Hepatocyte (in vitro differentiated cells): ENCODE measurements around the gene DNAH6.

ENCODE experiments used
- EZH2phosphoT487 ChIP-seq: fragments of 200-600 bp; sonication (generic); IDR thresholded peaks from one replicate; pipeline ENCODE4 v1.6.1; 2018; ENCODE audit warnings: antibody characterized with exemption, mild to moderate bottlenecking, low read depth, moderate library complexity; ENCODE audit not compliant: unreplicated experiment, severe bottlenecking
- TF ChIP-seq, protein P1 (sequence below): fragments of 200-600 bp; sonication (generic); IDR thresholded peaks from 2 replicates; pipeline ENCODE4 v1.5.1; 2016; ENCODE audit warnings: antibody characterized with exemption, mild to moderate bottlenecking; ENCODE audit not compliant: poor library complexity

DNA sequence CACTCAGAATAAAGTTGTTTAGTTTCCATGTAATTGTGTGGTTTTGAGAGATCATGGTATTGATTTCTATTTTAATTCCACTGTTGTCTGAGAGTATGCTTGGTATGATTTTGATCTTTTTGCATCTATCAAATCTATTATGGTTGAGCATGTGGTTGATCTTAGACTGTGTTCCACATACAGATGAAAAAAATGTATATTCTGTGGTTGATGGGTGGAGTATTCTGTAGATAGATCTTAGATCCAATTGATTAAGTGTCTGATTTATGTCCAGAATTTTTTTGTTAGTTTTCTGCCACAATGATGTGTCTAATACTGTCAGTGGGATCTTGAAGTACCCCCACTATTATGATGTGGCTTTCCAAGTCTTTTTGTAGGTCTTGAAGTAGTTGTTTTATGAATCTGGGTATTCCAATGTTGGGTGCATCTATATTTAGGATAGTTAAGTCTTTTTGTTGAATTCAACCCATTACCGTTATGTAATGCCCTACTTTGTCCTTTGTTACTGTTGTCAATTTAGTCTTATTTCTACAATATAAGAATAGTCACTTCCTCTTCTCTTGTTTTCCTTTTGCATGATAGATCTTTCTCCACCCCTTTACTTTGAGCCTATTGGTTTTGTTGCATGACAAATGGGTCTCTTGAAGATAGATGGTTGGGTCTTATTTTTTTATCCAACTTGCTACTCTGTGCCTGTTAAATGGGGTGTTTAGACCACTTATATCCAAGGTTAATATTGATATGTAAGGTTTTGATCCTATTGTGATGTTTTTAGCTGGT is 262.8 kb downstream of the DNAH6 start:
- TF ChIP-seq, protein P1, sequence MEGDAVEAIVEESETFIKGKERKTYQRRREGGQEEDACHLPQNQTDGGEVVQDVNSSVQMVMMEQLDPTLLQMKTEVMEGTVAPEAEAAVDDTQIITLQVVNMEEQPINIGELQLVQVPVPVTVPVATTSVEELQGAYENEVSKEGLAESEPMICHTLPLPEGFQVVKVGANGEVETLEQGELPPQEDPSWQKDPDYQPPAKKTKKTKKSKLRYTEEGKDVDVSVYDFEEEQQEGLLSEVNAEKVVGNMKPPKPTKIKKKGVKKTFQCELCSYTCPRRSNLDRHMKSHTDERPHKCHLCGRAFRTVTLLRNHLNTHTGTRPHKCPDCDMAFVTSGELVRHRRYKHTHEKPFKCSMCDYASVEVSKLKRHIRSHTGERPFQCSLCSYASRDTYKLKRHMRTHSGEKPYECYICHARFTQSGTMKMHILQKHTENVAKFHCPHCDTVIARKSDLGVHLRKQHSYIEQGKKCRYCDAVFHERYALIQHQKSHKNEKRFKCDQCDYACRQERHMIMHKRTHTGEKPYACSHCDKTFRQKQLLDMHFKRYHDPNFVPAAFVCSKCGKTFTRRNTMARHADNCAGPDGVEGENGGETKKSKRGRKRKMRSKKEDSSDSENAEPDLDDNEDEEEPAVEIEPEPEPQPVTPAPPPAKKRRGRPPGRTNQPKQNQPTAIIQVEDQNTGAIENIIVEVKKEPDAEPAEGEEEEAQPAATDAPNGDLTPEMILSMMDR, result no peak
- TF ChIP-seq EZH2phosphoT487, result no peak
